Fibroblast of skin of left quadriceps (primary cell): Measurements from ENCODE around the gene CAMTA1.

Experiments used
- DNase-seq, 2 experiments: peaks; one replicate each; pipeline ENCODE4 v3.0.0-alpha.2; 2013; ENCODE audit warnings: low read depth in 2 of 2

Gene CAMTA1

DNA sequence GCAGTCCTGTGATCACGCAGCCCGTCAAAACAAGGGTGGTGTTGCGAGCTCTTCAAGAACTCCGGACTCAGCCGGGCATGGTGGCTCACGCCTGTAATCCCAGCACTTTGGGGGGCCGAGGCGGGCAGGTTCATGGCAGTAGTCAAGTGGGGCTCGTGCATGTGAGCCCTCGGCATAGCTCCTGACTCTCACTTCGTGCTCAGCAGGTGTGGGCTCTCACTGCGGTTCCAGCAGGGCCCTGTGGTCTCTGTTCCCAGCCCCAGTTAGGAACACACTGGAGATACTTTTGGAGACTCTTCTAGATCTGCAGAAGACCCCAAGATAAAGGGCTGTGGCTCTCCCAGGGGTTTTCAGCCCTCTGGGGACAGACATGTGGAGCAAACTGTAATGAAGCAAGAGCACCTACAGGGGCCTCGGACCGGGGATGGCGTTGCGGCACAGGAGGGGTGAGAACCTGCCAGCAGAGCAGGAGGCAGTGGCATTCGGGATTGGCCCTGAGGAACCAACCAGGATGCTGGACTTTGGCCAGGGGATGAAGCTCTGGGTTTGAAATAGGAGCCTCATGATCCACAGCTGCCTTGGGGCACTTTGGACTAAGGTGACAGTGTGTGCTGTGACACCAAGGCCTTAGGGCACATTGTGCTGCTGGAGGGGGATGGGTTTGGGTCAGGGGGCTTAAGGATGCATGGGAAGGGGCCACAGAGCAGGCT lies 443.2 kb downstream of the CAMTA1 start:
- DNase-seq, result no peak

DNA sequence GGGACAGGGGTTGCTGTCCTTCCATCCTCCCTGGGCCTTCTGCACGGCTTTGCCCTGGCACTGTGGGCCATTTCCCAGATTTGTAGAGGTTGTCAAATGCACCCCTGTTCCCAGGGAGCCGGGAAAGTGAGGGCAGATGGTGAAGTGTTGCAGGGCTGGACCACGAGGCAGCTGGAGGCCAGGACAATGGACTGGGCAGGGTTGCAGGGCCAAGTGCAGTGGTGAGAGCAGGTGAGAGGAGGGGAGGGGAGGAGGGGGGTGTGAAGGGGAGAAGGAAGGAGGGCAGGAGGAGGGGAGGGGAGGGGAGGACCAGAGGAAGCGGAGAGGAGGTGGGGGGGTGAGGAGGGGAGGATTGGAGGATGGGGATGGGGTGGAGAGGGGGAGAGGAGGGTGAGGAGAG lies 443.9 kb downstream of the CAMTA1 start:
- DNase-seq, result no peak

DNA sequence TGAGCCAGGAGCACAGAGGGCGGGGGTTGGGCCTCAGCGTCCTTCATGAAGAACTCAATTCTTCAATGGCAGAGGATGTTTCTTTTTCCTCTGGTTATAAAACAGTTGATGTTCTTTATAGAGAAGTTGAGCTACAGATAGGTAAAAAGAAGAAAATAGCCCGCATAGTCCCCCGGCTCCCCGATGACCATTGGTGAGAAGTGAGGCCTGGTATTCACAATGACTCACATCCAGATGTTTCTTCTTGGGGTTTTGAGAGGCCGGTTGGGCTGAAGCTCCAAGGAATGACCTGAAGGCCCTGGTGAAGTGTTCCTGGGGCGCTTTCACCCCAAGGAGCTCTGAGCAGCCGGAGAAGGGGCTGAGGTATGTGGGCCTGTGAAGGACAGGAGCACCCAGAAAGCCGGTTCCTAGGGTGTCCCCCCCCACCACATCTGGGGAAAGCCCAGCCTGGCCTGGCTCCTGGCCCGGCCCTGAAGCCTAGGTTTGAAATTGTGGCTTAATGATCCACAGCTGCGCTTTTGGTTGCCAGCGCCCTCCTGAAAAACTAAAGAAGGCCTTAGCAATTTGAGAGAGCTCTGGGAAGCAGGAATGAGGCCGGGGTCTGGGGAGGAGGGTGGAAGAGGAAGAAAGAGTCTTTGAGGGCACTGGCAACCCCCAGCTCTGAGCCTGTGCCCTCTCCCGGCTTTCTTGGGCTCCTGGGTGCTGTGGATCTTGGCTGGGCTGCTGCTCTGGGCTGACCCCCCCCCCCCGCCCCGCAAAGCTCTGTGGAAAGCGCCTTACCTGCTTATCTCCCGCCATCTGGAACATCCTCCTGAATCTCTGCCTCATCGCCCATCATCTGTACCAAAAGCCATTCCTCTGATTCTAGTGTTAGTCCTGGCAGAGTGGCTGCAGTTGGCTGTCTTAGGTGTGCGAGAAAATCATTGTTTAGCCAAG lies 444.7 kb downstream of the CAMTA1 start:
- DNase-seq, result peak; percentile 36 to 39

DNA sequence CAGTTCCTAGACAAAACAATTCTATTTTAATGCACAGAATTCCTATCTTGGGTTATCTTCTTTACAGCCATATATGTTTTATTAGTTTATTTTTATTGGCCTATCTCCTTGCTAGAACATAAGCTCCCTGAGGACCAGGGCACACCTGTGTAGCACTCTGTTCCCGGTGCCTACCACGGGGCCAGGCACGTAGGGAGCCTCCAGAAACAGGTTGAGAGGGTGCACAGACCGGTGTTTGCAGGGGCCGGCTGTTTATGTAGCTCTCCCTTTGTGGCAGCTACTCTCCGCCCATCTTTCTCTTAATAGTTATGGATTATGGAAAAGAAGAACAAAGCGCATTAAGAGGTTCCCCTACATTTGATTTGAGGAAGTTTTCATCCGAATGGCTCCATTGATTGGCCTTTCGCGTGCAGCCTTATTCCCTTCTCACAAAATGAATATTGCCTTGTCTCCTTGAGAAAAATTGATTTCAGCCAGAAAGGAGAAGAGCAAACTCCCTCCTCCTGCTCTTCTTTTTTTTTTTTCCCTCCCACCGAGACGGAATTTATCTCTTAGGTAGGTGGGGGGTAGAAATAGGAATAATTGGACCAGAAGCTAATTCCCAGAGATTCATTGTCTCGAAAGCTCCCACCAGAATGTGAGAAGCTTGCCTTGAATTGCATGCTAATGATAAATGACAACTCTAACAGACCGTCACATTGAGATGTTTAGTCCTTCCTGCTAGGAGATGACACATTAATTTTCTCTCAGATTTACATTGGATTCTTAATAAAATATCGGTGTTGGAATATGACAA lies 447.4 kb downstream of the CAMTA1 start:
- DNase-seq, result no peak

DNA sequence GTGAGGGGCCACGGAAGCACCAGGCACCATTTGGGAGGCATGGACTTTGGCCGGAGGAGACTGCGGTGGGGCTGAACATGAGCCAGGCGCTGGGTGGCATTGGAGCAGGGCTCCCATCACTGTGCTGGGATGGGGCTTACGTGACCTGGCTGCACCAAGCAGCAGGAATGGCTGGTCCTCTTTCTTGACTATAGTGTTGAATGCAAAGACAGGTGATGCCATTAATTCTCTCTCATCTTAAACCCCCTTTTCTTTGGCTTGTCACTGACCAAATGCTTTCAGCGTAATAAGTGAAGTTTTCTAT lies 447.9 kb downstream of the CAMTA1 start:
- DNase-seq, result no peak

DNA sequence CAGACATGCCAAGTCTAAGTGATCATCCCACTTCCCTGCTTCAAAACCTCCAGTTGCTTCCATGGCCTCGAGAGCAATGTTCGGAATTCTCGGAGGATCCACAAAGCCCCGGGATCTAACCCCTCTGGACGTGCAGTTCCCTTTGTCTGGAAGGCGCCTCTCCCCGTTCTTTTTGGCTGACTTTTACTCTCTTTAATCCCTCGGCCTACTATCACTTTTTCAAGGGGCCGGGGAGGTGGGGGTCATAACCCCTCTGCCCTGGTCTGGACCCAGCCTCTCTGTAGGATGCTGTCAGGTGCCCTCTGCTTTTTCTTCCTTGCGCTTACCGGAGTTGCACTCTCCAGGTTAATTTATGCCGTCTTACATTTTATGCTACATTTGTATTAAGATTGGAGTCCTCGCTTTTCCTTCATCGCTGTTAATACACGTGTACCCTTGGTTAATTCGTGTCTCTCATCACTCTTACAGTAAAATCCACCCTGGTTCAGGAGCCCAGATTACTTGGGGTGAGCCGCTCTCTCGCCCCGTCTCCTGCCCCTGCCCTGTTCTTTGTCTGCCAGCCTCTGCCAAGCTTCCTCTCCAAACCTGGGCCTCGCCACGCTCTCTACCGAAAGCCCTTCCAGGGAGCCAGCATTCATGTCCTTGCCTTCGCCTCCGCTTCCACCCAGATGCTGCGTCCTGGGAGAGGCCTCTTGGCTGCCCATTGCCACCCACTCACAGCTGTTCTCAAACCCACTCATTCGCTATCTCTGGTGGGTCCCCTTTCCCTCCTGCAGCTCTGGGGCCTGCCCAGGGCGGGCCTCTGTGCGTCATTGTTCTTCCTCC lies 448.6 kb downstream of the CAMTA1 start:
- DNase-seq, result no peak

DNA sequence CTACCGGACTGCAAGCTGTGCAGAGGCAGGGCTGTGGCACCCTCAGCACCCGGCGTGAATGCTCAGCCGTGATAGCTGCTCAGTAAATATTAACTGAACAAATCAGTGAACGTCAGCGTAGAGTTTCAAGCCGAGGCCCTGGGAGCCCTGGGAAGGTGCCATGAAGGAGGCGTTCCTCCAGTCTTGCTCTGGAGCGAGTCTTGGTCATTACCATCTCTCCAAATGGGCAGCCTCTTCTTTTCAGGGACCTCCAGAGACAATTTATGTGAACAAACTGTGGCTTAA lies 449.2 kb downstream of the CAMTA1 start:
- no peak for DNase-seq

DNA sequence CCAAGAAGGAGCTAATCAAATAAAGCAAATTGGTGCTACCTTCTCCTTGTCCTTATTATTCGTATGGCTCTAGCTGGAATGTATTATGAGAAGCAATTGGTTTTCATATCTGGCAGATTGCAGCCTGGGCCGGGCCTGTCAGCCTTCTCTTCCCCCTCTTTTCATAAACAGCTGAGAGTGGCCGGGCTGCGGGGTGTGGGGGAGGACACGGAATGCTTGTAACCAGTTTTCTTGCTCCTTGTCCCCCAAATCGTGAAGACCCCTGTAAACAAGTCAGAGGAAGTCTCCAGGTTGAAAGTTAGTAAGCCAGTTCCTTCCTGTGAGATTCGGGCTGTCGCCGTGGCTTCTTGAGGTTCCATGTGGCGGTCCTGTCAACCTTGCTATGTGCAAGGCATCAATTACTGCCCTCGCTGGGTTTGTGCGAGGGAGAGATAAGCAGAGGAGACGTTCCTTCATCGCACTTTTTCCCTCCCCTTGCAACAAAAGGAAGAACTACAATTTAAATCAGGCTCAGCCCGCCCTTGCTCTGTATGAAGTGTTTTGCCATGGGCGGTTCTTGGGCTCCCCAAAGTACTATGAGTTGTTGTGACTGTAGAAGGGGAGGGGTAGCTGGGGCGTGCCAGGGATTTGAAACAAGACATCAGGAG lies 450.7 kb downstream of the CAMTA1 start:
- no peak for DNase-seq

DNA sequence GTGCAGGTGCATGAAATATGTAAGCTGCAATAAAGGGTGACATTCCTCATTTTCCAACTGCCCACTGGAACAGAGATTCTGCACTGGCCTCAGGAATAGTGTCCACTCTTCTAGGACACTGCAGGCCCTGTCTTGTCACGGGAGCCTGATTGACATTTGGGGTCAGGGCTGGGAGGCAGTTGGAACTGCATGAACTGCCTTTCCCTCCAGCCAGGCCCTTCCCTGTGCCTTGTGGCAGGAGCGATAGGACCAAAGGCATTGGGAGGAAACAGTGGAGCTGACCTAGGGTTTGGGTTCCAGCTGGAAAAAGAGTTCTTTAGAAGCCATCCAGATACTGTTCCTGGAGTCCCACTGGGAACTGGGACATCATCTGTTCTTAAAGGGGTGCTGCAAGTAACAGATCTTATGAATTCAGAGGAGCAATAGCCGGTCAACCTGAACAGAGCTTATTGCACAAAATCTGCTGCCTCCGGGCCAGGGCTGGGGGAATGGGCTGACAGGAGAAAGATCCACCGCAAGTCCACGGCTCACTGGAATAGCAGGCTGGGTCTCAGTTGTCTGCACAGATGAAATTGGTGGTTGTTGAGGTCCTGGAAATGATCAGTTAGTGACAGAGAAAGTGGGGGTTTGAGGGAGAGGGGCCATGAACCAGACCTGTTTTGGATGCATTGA lies 451.7 kb downstream of the CAMTA1 start:
- no peak for DNase-seq

DNA sequence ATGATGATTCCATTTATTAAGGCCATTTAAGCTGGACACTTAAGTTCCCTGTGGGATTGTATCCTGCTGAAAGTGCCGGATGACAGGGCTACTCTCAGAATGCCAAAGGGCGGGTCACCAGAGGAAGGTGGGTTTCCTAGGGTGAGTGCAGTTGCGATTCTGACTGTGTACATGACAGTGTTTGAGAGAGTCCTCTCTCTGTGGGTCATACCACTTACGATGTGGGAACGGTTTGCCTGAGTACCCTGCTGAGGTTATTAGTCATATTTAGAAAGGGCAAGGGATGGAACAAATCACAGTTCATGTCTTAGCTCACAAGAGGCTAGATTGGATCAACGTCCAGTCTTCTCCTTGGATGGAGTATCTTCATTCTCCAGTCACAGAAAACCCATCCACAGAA lies 461.9 kb downstream of the CAMTA1 start:
- DNase-seq, result no peak

DNA sequence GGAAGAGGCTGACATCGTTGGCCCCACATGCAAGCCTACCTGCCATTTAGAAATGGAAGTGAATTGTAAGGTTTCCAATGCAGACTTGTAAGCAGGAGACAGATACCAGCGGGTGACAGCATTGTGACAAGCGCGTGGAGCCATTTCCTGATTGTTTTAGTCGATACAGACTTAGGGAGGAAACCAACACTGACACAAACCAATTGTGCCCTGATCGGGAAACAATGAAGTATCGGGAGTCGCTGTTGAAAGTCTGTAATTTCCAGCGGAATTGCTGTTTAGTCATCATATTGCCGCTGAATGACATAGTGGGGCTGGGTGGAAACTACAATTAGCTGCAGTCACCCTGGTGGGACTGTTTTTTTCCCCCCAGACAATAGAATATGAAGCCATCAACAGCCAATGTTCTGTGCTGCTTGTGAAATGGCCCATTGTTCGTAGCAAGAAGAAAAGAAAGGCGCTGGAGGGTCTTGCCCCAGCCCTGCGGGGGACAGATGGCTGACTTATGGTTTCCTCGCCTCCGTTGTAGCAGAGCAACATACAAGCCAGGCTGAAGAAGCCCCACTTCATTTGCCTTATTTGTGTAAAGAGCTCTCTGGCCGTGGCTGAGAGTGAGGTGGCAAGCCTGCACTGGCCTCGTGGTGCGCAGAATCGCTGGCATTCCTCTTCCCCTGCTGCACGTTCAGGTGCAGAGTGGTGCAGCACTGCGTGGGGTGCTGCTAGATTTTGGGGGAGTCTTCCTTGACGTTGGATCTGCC lies 462.7 kb downstream of the CAMTA1 start:
- DNase-seq, result no peak

DNA sequence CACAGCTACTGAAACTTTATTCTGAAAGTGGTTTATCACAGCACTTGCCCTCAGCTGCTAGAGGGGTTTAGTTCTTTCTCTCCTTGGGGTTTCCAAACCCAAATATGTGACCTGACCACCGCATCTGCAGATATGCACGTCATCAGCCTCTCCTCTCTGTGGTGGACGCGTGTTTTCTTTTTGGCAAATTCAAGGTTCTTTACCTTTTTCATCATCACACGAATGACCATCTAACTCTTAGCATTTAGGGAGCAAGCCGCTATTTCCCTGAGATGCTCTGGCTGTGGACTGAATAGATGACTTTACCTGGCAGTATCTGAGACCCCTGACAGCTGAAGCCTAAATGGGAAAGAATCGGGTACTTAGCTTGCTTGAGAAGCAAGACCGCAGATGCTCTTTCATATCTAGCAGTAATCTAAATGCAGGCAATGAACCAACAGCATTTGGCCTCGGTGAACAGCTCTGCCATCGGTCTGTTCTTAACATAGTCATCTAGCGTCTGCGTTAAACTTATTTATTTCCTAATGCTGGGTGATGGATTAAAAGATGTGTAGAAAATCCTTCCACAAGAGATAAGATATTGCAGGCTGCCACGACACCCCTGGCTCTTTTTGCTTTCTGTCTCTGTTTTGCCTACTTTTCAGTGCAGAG lies 463.4 kb downstream of the CAMTA1 start:
- DNase-seq, result no peak

DNA sequence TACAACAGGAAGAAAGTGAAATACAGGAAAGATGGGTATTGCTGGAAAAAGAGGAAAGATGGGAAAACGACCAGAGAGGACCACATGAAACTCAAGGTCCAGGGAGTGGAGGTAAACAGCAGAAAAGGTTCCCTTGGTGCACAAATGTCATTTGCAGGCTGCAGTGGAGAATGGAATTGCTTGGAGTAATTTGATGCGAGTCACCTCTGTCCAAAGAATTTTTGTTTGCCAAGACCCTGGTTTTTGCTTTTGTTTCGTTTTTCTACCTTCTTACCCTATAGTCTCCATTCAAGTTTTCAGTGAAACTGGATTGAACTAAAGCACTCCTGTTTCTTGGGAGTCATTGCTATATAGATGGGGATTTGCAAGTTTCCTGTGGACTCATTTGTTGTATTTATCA lies 464.3 kb downstream of the CAMTA1 start:
- DNase-seq, result no peak

DNA sequence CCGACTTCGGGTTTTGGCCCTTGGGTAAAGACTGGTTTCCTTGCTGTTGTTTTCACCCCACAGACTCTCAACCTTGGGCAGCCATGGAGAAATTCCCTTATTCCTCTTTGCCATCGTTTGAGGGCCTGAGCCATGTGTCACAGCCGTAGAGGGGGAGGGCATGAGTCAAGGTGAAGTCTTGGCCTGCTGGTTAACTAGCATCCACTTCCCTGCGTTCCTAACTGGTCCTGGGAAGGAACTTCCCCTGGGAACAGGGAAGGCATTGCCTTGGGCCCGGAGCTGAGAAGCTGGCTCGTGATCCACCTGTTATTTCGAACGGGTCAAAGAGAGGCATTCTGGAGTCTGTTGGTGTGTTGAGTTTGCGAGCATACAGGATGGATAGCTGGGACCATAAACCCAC lies 464.9 kb downstream of the CAMTA1 start:
- DNase-seq, result no peak

DNA sequence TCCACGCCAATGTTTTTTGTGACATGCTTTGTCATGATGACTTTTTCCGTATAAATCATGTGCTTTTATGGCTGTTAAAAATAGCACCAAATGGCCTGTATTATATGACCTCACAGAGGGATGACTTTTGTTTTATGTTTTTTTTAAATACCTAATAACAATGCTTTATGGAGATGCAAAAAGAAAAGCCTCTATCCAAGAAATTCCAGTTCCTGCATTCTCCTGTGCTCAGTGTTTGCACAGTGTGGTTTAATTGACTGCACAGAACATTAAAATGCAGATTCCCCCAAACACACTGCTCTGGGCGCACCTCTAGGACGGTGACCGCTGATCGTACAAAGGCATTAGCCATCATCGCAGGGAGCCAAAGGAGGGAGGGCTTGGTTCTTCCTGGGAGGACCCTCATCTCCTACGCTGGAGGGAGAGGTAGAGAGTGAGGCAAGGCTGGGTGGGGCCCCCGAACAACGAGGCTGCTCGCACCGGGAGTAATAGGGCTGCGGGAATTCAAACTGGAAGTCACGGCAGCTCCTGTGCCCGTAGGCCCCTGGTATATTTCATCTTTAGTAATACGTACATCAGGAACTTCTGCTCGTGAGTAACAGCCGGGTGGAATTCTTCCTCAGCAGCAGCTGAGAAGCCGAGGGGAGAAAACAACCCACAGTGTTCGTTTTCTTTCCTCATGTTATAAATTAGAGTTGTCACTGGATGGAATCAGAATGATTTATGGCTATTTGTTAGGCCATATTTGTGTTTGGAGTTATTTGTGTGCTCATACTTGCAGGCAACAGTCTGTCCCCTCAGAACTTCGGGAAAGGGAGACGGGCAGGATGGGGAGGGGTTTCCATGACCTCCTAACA lies 465.6 kb downstream of the CAMTA1 start:
- DNase-seq, result no peak

DNA sequence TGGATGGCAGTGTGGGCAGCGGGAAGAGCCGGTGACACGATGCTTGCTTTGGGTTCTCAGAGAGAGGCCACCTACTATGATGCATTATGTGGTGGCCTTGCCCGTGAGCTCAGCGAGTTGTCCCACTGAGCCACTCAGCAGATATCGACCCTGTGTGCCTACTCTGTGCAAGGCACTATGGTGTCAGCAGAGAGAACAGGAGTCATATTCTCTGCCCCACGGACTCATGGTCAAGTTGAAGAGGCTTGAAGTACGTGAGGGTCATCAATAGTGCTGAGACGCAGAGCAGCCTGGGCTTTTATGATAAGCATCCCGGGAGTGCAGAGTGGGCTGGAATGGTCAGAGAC lies 466.2 kb downstream of the CAMTA1 start:
- DNase-seq, result no peak

DNA sequence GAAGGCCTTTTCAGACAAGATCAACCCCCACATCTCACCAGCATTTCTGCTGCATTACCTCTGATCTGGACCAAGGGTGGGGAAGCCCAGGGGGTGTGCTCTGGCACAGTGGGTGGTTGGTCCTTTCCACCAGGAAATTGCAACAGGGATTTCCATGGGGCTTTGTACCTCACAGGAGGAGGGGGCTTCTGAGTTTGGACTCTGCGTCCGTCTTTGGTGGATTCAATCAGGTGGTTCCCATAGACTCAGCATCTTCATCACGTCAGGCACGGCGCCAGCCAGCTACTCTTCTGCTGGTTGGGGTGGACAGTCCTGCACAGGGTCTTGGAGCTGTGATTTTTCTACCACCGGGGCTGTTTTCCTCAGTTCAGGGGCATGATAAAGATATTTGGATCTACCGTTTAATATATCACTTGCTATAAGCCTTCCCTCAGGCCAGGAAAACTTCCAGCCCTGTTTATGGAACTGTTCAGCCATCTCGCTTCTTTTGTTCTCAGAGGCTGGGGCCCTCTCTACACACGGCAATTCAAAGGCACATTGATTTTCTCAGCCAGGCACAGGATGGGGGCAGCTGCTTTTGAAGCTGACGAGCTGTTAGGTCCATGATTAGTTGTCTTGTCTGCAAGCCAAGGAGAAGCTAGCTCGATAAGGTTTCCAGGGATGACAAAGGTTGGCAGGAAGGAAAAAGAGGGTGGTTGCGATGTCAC lies 467.3 kb downstream of the CAMTA1 start:
- no peak for DNase-seq

DNA sequence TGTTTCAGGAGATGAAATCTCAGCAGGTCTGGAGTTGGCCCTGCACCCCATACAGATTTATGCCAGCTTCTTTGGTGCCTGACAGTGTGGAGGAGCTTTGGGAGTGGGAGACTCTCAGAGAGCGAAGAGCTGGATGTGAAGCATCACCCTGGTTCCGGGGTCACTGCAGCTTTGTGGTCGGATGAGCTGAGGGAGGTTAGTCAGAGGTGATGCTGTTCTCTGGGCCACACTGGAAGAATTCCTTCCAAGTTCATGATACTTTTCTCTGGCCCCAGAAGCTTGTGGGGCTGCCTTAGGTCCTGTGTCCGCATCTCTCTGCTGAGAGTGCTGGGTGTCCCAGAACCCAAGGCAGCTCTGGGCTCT lies 467.8 kb downstream of the CAMTA1 start:
- no peak for DNase-seq
